Calu3 (cell line): Measurements from ENCODE around the gene DNAJB2. TPM values are rescaled to one million over a fixed set of nuclear protein-coding genes. Genes with fewer than 3 reads are reported as not detected.
"Not testable (repeated sequence)": the region's sequence is repeated elsewhere in the genome, so short reads cannot be mapped to it uniquely, and the experiment has no call there.

Experiments
- BruUV-seq: library from RNA; stranded (reverse); fragments of 400-500 nt; replicated peaks from 2 replicates; lab custom pipeline; 2021; lab: Mats Ljungman, UMichigan
- CTCF ChIA-PET: fragments of 300-600 bp; sonication (Branson Sonifier 250); formaldehyde crosslinking; loops from one replicate; lab custom pipeline; 2022; ENCODE audit warnings: antibody characterized with exemption; lab: Charles Lee
- DNase-seq: peaks from one replicate; pipeline ENCODE4 v3.0.0; 2022
- H3K27ac Mint-ChIP-seq: one replicate; pipeline ENCODE4 v1.8.0; 2022; ENCODE audit warnings: mixed read lengths; ENCODE audit not compliant: unreplicated experiment
- H3K27me3 Mint-ChIP-seq: one replicate; pipeline ENCODE4 v1.8.0; 2022; ENCODE audit warnings: mixed read lengths; ENCODE audit not compliant: unreplicated experiment
- H3K36me3 Mint-ChIP-seq: one replicate; pipeline ENCODE4 v1.8.0; 2022; ENCODE audit warnings: mild to moderate bottlenecking, moderate library complexity, mixed read lengths; ENCODE audit not compliant: insufficient read depth, unreplicated experiment
- H3K4me1 Mint-ChIP-seq: one replicate; pipeline ENCODE4 v1.8.0; 2022; ENCODE audit warnings: mild to moderate bottlenecking, low read depth, mixed read lengths; ENCODE audit not compliant: unreplicated experiment
- H3K4me3 Mint-ChIP-seq: one replicate; pipeline ENCODE4 v1.8.0; 2022; ENCODE audit warnings: mild to moderate bottlenecking, low read depth, moderate library complexity, mixed read lengths; ENCODE audit not compliant: unreplicated experiment
- H3K9me3 Mint-ChIP-seq: one replicate; pipeline ENCODE4 v1.8.0; 2022; ENCODE audit warnings: low read depth, mixed read lengths; ENCODE audit not compliant: unreplicated experiment
- intact Hi-C: fragments of 100-400 bp; cut with micrococcal nuclease; formaldehyde crosslinking; loops from one replicate; pipeline ENCODE4 v1.10.0; 2022; ENCODE audit not compliant: unreplicated experiment
- total RNA-seq: library from RNA; stranded (reverse); gene quantifications from 2 replicates; pipeline ENCODE4 v1.2.3, GENCODE V29; 2022
- TF ChIP-seq, protein P1 (sequence below): fragments of 200-600 bp; IDR thresholded peaks from one replicate; pipeline ENCODE4 v1.8.0; 2022; ENCODE audit warnings: antibody characterized with exemption; ENCODE audit not compliant: unreplicated experiment

DNAJB2 gene
- total RNA-seq, 1 experiment from 2014 or later, result 68.2 TPM

GRCh38 chr2:219306047-219306446 is 26.9 kb downstream of the DNAJB2 start:
- intact Hi-C loops, result no loop called here
- no TSS peak for BruUV-seq
- TF ChIP-seq, protein P1, sequence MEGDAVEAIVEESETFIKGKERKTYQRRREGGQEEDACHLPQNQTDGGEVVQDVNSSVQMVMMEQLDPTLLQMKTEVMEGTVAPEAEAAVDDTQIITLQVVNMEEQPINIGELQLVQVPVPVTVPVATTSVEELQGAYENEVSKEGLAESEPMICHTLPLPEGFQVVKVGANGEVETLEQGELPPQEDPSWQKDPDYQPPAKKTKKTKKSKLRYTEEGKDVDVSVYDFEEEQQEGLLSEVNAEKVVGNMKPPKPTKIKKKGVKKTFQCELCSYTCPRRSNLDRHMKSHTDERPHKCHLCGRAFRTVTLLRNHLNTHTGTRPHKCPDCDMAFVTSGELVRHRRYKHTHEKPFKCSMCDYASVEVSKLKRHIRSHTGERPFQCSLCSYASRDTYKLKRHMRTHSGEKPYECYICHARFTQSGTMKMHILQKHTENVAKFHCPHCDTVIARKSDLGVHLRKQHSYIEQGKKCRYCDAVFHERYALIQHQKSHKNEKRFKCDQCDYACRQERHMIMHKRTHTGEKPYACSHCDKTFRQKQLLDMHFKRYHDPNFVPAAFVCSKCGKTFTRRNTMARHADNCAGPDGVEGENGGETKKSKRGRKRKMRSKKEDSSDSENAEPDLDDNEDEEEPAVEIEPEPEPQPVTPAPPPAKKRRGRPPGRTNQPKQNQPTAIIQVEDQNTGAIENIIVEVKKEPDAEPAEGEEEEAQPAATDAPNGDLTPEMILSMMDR, result no peak
- Mint-ChIP-seq H3K27ac (no peak overlapping the region), H3K27me3 (peaks cover 88% of the 10 kb centered on the region), H3K36me3 (no peaks in the 10 kb centered on the region), H3K4me3 (no peak overlapping the region), H3K9me3 (no peaks in the 10 kb centered on the region), H3K4me1 (no peaks in the 10 kb centered on the region)
- no peak for DNase-seq
- CTCF ChIA-PET, result no interaction called here

GRCh38 chr2:219308142-219309101 is 29.3 kb downstream of the DNAJB2 start:
- Mint-ChIP-seq H3K4me1 (no peaks in the 10 kb centered on the region), H3K36me3 (no peaks in the 10 kb centered on the region), H3K27ac (no peak overlapping the region), H3K9me3 (no peaks in the 10 kb centered on the region), H3K27me3 (peaks cover 75% of the 10 kb centered on the region), H3K4me3 (no peak overlapping the region)
- no TSS peak for BruUV-seq
- intact Hi-C loops, result no loop called here
- CTCF ChIA-PET, result interaction anchor here (0.6 kb wide), 1 partner anchor 37 kb away, joined by 8 read pairs; no protein-coding TSS in a partner anchor
- DNase-seq, result peak; percentile 69
- TF ChIP-seq, protein P1, result no peak

DNA sequence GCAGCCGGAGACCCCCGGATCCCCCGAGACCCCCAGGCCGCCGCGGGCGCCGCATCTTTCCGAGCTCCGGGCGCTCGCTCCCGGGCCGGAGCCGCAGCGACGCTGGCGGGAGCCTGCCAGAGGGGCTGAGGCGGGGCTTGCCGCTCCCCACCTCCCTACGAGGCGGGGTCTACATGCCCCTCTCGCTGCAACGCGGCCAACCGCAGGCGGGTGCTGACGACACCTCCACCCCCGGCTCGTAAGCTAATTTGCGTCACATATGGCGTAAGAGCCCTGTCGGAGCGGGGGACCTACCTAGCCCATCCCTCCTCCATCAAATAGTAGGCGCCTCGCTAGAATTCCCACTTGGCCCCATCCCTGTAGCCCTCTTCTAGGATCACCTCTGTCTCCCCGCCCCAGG is 30.1 kb downstream of the DNAJB2 start, which contains the start of gene PTPRN:
Gene PTPRN (minus strand): TSS at position 124 of the 400 bp plus-strand sequence. CDS start 69 bp downstream, at position 55.
- Mint-ChIP-seq H3K27me3 (peaks cover 71% of the 10 kb centered on the region), H3K9me3 (no peaks in the 10 kb centered on the region), H3K27ac (no peak within 1 kb of the TSS), H3K4me1 (no peaks in the 10 kb centered on the region), H3K36me3 (no peaks in the 10 kb centered on the region), H3K4me3 (no peak within 1 kb of the TSS)
- intact Hi-C loops, result no loop called here
- TF ChIP-seq, protein P1, result no peak
- no TSS peak for BruUV-seq
- DNase-seq, result no peak
- CTCF ChIA-PET, result no interaction called here

GRCh38 chr2:219312683-219313263 is 33.6 kb downstream of the DNAJB2 start:
- DNase-seq, H3K9me3 Mint-ChIP-seq, intact Hi-C loops, H3K4me3 Mint-ChIP-seq, H3K27ac Mint-ChIP-seq, H3K4me1 Mint-ChIP-seq, H3K36me3 Mint-ChIP-seq, BruUV-seq: not testable (repeated sequence)
- CTCF ChIA-PET, result interaction anchor here (1.3 kb wide), 1 partner anchor 21 kb away, joined by 4 read pairs; no protein-coding TSS in a partner anchor
- H3K27me3 Mint-ChIP-seq, result peaks cover 48% of the 10 kb centered on the region
